Tibial nerve (tissue), 4 donors: ENCODE data around the gene ST3GAL3. TPM values are rescaled to one million over a fixed set of nuclear protein-coding genes. Genes with fewer than 3 reads are reported as not detected.

Source experiments
- DNase-seq, 2 donors: peaks; one replicate each; pipeline ENCODE4 v3.0.0-alpha.2; 2019; ENCODE audit warnings: low spot score in 2 of 2
- H3K27ac ChIP-seq, 4 donors: fragments of 200-600 bp; sonication (generic) in 3 of 4; one replicate each; pipeline ENCODE4 v1.5.1; 2017 to 2019; ENCODE audit warnings: mild to moderate bottlenecking in 1 of 4
- H3K27me3 ChIP-seq, 2 donors: fragments of 200-600 bp; sonication (generic) in 1 of 2; one replicate each; pipeline versions ENCODE4 v1.5.1 to v1.6.0; 2017 to 2019
- H3K36me3 ChIP-seq, 3 donors: fragments of 200-600 bp; sonication (generic); one replicate each; pipeline ENCODE4 v1.5.1; 2018 to 2019
- H3K4me1 ChIP-seq, 4 donors: fragments of 200-600 bp; sonication (generic) in 3 of 4; one replicate each; pipeline ENCODE4 v1.5.1; 2017 to 2019
- H3K4me3 ChIP-seq, 4 donors: fragments of 200-600 bp; sonication (generic) in 3 of 4; one replicate each; pipeline ENCODE4 v1.5.1; 2017 to 2019; ENCODE audit warnings: mild to moderate bottlenecking in 1 of 4, moderate library complexity in 1 of 4
- H3K9me3 ChIP-seq, 4 donors: fragments of 200-600 bp; sonication (generic) in 3 of 4; one replicate each; pipeline ENCODE4 v1.5.1; 2017 to 2019
- CTCF ChIP-seq, 5 experiments: fragments of 200-600 bp in 3 of 5; fragments of 450-650 bp in 2 of 5; sonication (generic) in 3 of 5; IDR thresholded peaks; one replicate each; pipeline ENCODE4 v1.5.1; 2016 to 2019; ENCODE audit warnings: antibody characterized with exemption in 5 of 5, mild to moderate bottlenecking in 3 of 5, moderate library complexity in 2 of 5
- EP300 ChIP-seq, 2 donors: sonication (generic); formaldehyde crosslinking; IDR thresholded peaks; one replicate each; pipeline ENCODE4 v1.6.1; 2017; ENCODE audit warnings: antibody characterized with exemption in 2 of 2, mild to moderate bottlenecking in 1 of 2
- POLR2A ChIP-seq, 2 donors: fragments of 450-650 bp; IDR thresholded peaks; one replicate each; pipeline ENCODE4 v1.6.1; 2017; ENCODE audit warnings: antibody characterized with exemption in 2 of 2, mild to moderate bottlenecking in 2 of 2, moderate library complexity in 2 of 2
- WGBS, 2 donors: methylation state at CpG; one replicate each; pipeline ENCODE4 v1.1.5; 2018; 5-methylcytosine and 5-hydroxymethylcytosine counted together
- total RNA-seq, 4 donors: library from RNA; depleted of rRNA; stranded (reverse); fragments of >200 nt; gene quantifications; one replicate each; pipeline ENCODE4 v1.1.0, GENCODE V29; 2016

ST3GAL3 gene
- total RNA-seq, 4 donors from 2014 or later, result 20.7 to 27.0 (median 24.1) TPM

GRCh38 chr1:43900386-43900785, 193.1 kb downstream of the ST3GAL3 start:
- DNase-seq, result no peak
- H3K36me3 ChIP-seq, result peaks cover 0 to 69% (median 0%) of the 10 kb centered on the region in 3 donors

DNA sequence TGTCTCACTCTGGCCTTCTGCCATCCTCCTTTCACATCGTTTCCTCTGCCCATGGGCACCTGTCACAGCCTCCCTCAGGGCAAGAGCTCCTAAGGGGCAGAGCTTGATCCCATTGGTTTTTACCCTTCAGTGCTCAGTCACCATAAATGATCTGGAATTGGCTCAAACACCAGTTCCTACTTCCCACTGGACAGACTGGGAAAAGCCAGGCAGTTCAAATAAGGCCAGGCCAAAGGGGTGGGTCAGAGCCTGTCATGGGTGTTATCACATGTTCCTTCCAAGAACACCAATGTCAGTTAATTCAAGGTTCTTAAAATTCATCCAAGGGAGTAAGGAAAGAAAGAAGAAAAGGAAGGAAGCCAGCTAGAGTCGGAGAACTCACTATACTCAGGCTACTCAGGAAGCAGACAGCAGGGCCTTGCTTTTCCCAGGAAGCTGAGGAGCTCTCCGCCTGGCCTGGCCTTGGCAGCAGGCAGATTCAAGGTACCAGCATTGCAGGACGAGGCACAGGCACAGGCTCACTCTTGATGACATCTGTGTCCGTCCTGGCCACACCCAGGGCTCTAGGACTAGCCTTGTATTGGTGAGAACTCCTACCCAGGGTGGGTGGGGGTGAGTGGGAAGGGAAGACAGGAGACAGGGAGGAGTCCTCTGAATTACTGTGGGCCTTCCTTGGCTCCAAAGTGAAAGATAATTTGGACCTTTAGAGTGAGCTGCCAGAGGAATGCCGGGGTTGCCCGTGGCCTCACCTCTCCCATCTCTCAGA, 194.0 kb downstream of the ST3GAL3 start:
- TF ChIP-seq POLR2A (IDR thresholded peaks at IDR 0.05) (no peak), CTCF (IDR thresholded peaks at IDR 0.05) (no peak), EP300 (IDR thresholded peaks at IDR 0.05) (no peak)
- Histone ChIP-seq H3K9me3 (no peaks in the 10 kb centered on the region), H3K27ac (no peak overlapping the region), H3K4me1 (peaks cover 0 to 5% (median 0%) of the 10 kb centered on the region in 4 donors), H3K36me3 (peaks cover 0 to 59% (median 0%) of the 10 kb centered on the region in 3 donors), H3K27me3 (no peaks in the 10 kb centered on the region), H3K4me3 (no peak overlapping the region)
- 62 to 73% methylated on average over 5 to 7 of the region's 7 CpGs for WGBS, 2 donors
- no peak for DNase-seq

More at GRCh38 chr1:43900386-43900785, 193.1 kb downstream of the ST3GAL3 start:
- Histone ChIP-seq H3K4me3 (no peak overlapping the region), H3K27ac (no peak overlapping the region), H3K4me1 (peaks cover 0 to 5% (median 0%) of the 10 kb centered on the region in 4 donors), H3K27me3 (no peaks in the 10 kb centered on the region), H3K9me3 (no peaks in the 10 kb centered on the region)
- TF ChIP-seq EP300 (IDR thresholded peaks at IDR 0.05), result no peak
- TF ChIP-seq CTCF (IDR thresholded peaks at IDR 0.05), result no peak
- TF ChIP-seq POLR2A (IDR thresholded peaks at IDR 0.05), result no peak
- WGBS, 2 donors, result 92 to 94% methylated on average over 3 of the region's 3 CpGs

GRCh38 chr1:43902058-43902831, 194.9 kb downstream of the ST3GAL3 start:
- TF ChIP-seq POLR2A (IDR thresholded peaks at IDR 0.05), result no peak
- TF ChIP-seq CTCF (IDR thresholded peaks at IDR 0.05), result no peak
- no peak for TF ChIP-seq EP300 (IDR thresholded peaks at IDR 0.05)
- no peak for DNase-seq
- WGBS, 2 donors, result 84 to 96% methylated on average over 4 of the region's 4 CpGs
- Histone ChIP-seq H3K27ac (no peak overlapping the region), H3K27me3 (no peaks in the 10 kb centered on the region), H3K4me3 (no peak overlapping the region), H3K4me1 (peaks cover 0 to 5% (median 0%) of the 10 kb centered on the region in 4 donors), H3K9me3 (no peaks in the 10 kb centered on the region), H3K36me3 (peaks cover 0 to 58% (median 0%) of the 10 kb centered on the region in 3 donors)

GRCh38 chr1:43904660-43905551, 197.6 kb downstream of the ST3GAL3 start:
- Histone ChIP-seq H3K4me1 (peaks cover 0 to 5% (median 0%) of the 10 kb centered on the region in 4 donors), H3K4me3 (no peak overlapping the region), H3K36me3 (peaks cover 0 to 50% (median 0%) of the 10 kb centered on the region in 3 donors), H3K27me3 (no peaks in the 10 kb centered on the region), H3K9me3 (no peaks in the 10 kb centered on the region), H3K27ac (no peak overlapping the region)
- 60 to 69% methylated on average over 7 of the region's 7 CpGs for WGBS, 2 donors
- no peak for DNase-seq
- TF ChIP-seq POLR2A (IDR thresholded peaks at IDR 0.05), result no peak
- no peak for TF ChIP-seq EP300 (IDR thresholded peaks at IDR 0.05)
- TF ChIP-seq CTCF (IDR thresholded peaks at IDR 0.05), result no peak
